HepG2 (cell line): ENCODE measurements around the gene CPVL. TPM values are rescaled to one million over a fixed set of nuclear protein-coding genes. Genes with fewer than 3 reads are reported as not detected.

ENCODE experiments used
- AKAP8 ChIP-seq: sonication (generic); formaldehyde crosslinking; IDR thresholded peaks from 2 replicates; pipeline ENCODE4 v1.5.1; 2020; ENCODE audit warnings: mild to moderate bottlenecking, missing genetic modification reagents
- CENPT ChIP-seq: sonication (generic); formaldehyde crosslinking; IDR thresholded peaks from 2 replicates; pipeline ENCODE4 v1.8.0; 2022; ENCODE audit warnings: low read depth, mild to moderate bottlenecking, moderate library complexity, missing genetic modification reagents
- FOSL1 ChIP-seq: sonication (generic); formaldehyde crosslinking; IDR thresholded peaks from 2 replicates; pipeline ENCODE4 v1.9.0; 2021; ENCODE audit warnings: missing genetic modification reagents, borderline replicate concordance
- HDAC6 ChIP-seq: fragments of 200-600 bp; sonication (generic); IDR thresholded peaks from 2 replicates; pipeline ENCODE4 v1.7.0; 2017; ENCODE audit warnings: mild to moderate bottlenecking, antibody characterized with exemption, low read length, low read depth
- HHEX ChIP-seq: IDR thresholded peaks from 2 replicates; pipeline ENCODE4 v1.6.1; 2016; ENCODE audit warnings: control low read depth
- HMGA1 ChIP-seq: sonication (generic); formaldehyde crosslinking; conservative IDR thresholded peaks from 2 replicates; pipeline ENCODE4 v1.4.0; 2020; ENCODE audit warnings: missing genetic modification reagents
- IKZF1 ChIP-seq: fragments of 450-650 bp; IDR thresholded peaks from 2 replicates; pipeline ENCODE4 v1.7.1; 2016
- MIXL1 ChIP-seq: IDR thresholded peaks from 2 replicates; pipeline ENCODE4 v1.6.1; 2016
- MXD4 ChIP-seq: IDR thresholded peaks from 2 replicates; pipeline ENCODE4 v1.6.1; 2016; ENCODE audit warnings: mild to moderate bottlenecking, missing biosample characterization, missing genetic modification reagents
- RARG ChIP-seq: sonication (generic); formaldehyde crosslinking; IDR thresholded peaks from 2 replicates; pipeline ENCODE4 v1.4.0; 2020; ENCODE audit warnings: low read depth, mild to moderate bottlenecking, missing genetic modification reagents
- RFXANK ChIP-seq: IDR thresholded peaks from 2 replicates; pipeline ENCODE4 v1.6.1; 2016
- SMARCC2 ChIP-seq: fragments of 450-650 bp; IDR thresholded peaks from 2 replicates; pipeline ENCODE4 v1.6.1; 2017; ENCODE audit warnings: antibody characterized with exemption, mild to moderate bottlenecking
- XRCC5 ChIP-seq: fragments of 200-400 bp; formaldehyde crosslinking; optimal IDR thresholded peaks from 2 replicates; pipeline ENCODE3; 2017; ENCODE audit warnings: mild to moderate bottlenecking, low read length
- ZNF124 ChIP-seq: sonication (generic); formaldehyde crosslinking; IDR thresholded peaks from 2 replicates; pipeline ENCODE4 v1.4.0; 2020; ENCODE audit warnings: missing genetic modification reagents
- ZNF160 ChIP-seq: sonication (generic); formaldehyde crosslinking; IDR thresholded peaks from 2 replicates; pipeline ENCODE4 v1.8.0; 2022; ENCODE audit warnings: mild to moderate bottlenecking, inconsistent platforms, missing genetic modification reagents
- ZNF17 ChIP-seq: sonication (generic); formaldehyde crosslinking; IDR thresholded peaks from 2 replicates; pipeline ENCODE4 v1.5.0; 2020; ENCODE audit warnings: mild to moderate bottlenecking, missing genetic modification reagents
- ZNF468 ChIP-seq: sonication (generic); formaldehyde crosslinking; IDR thresholded peaks from 2 replicates; pipeline ENCODE4 v1.8.0; 2022; ENCODE audit warnings: mild to moderate bottlenecking, moderate library complexity, missing genetic modification reagents
- ZNF547 ChIP-seq: sonication (generic); formaldehyde crosslinking; IDR thresholded peaks from 2 replicates; pipeline ENCODE4 v1.5.1; 2020; ENCODE audit warnings: mild to moderate bottlenecking, missing genetic modification reagents
- ZNF558 ChIP-seq: sonication (generic); formaldehyde crosslinking; IDR thresholded peaks from 2 replicates; pipeline ENCODE4 v1.9.0; 2022; ENCODE audit warnings: mild to moderate bottlenecking, missing genetic modification reagents, borderline replicate concordance
- ZNF709 ChIP-seq: sonication (generic); formaldehyde crosslinking; IDR thresholded peaks from 2 replicates; pipeline ENCODE4 v1.5.0; 2020; ENCODE audit warnings: mild to moderate bottlenecking, missing genetic modification reagents
- ZNF788 ChIP-seq: sonication (generic); formaldehyde crosslinking; IDR thresholded peaks from 2 replicates; pipeline ENCODE4 v1.5.0; 2020; ENCODE audit warnings: mild to moderate bottlenecking, missing genetic modification reagents, borderline replicate concordance
- polyA plus RNA-seq, 8 experiments: library from polyadenylated mRNA; depleted of rRNA in 3 of 8; stranded (reverse) in 7 of 8; unstranded in 1 of 8; fragments of >200 nt; fragmentation: Illumina TruSeq in 4 of 8; extraction: Trizol in 4 of 8; gene quantifications; 2 replicates each; pipeline versions ENCODE4 v1.2.1 to v1.2.3, GENCODE V29; 2011 to 2016; ENCODE audit warnings: low read depth in 4 of 8, missing spikeins in 1 of 8, mixed read lengths in 1 of 8; ENCODE audit not compliant: insufficient read depth in 1 of 8
- total RNA-seq, 5 experiments: library from RNA; depleted of rRNA; stranded (reverse); fragments of >200 nt; fragmentation: Illumina TruSeq; extraction: Trizol; gene quantifications; 2 replicates each; pipeline ENCODE4 v1.2.3, GENCODE V29; 2016; ENCODE audit warnings: low read depth in 1 of 5
- TF ChIP-seq, protein P1 (sequence below): sonication (generic); formaldehyde crosslinking; IDR thresholded peaks from 2 replicates; pipeline ENCODE4 v1.5.0; 2020; ENCODE audit warnings: missing genetic modification reagents, mild to moderate bottlenecking, borderline replicate concordance
- TF ChIP-seq, protein P2 (sequence below): sonication (generic); formaldehyde crosslinking; IDR thresholded peaks from 2 replicates; pipeline ENCODE4 v1.5.0; 2020; ENCODE audit warnings: mild to moderate bottlenecking, missing genetic modification reagents

Gene CPVL
- total and polyA plus RNA-seq, 2 of the 13 experiments (the other 11 are each of a cell fraction or from before 2014, with no cell fraction given) = 59.2 to 294 TPM

DNA sequence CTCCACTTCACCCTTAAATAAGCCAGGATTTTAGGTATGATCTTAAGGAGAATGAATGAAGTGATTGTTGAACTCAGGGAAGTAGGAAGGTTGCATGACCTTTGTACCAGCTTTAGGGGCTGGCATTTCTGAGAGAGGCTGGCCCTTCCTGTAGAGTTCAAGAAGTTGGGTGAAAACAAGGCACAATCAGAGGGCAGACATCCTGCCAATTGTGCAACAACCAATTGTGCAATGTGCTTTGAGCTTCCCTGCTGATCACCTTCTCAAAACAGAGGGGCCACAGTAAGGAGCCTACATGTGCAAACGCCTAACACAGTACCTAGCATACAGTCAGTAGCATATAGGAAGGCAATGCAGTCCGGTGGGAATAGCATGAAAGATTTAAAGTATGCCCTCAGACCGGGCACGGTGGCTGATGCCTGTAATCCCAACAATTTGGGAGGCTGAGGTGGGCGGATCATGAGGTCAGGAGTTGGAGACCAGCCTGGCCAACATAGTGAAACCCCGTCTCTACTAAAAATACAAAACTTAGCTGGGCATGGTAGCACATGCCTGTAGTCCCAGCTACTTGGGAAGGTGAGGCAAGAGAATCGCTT lies 5.4 kb downstream of the CPVL start (continued):
- TF ChIP-seq ZNF558 (CRISPR knock-in tag) (no peak), ZNF17 (CRISPR knock-in tag) (no peak), XRCC5 (peak; percentile 56), ZNF547 (peak; percentile 44; the same call in 1 of the 2 replicates), HHEX (CRISPR knock-in tag) (peak; percentile 70), ZNF709 (CRISPR knock-in tag) (0 out of 2 replicates have a peak, but pooled peaks have one; percentile 59), RARG (no peak), ZNF468 (no peak), ZNF160 (CRISPR knock-in tag) (no peak; the same call in 1 of the 2 replicates), AKAP8 (CRISPR knock-in tag) (no peak), ZNF788 (CRISPR knock-in tag) (peak; percentile 95; the same call in 1 of the 2 replicates), SMARCC2 (no peak), ZNF124 (CRISPR knock-in tag) (no peak), RFXANK (CRISPR knock-in tag) (0 out of 2 replicates have a peak, but pooled peaks have one; percentile 73), CENPT (CRISPR knock-in tag) (no peak), IKZF1 (no peak), MIXL1 (peak; percentile 89), MXD4 (CRISPR knock-in tag) (no peak), HMGA1 (CRISPR knock-in tag) (no peak), HDAC6 (no peak), FOSL1 (0 out of 2 replicates have a peak, but pooled peaks have one; percentile 17)
- TF ChIP-seq, protein P1, sequence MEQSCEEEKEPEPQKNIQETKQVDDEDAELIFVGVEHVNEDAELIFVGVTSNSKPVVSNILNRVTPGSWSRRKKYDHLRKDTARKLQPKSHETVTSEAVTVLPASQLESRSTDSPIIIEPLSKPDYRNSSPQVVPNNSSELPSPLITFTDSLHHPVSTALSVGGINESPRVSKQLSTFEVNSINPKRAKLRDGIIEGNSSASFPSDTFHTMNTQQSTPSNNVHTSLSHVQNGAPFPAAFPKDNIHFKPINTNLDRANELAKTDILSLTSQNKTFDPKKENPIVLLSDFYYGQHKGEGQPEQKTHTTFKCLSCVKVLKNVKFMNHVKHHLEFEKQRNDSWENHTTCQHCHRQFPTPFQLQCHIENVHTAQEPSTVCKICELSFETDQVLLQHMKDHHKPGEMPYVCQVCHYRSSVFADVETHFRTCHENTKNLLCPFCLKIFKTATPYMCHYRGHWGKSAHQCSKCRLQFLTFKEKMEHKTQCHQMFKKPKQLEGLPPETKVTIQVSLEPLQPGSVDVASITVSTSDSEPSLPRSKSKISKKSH (CRISPR knock-in tag) = no peak
- TF ChIP-seq, protein P2, sequence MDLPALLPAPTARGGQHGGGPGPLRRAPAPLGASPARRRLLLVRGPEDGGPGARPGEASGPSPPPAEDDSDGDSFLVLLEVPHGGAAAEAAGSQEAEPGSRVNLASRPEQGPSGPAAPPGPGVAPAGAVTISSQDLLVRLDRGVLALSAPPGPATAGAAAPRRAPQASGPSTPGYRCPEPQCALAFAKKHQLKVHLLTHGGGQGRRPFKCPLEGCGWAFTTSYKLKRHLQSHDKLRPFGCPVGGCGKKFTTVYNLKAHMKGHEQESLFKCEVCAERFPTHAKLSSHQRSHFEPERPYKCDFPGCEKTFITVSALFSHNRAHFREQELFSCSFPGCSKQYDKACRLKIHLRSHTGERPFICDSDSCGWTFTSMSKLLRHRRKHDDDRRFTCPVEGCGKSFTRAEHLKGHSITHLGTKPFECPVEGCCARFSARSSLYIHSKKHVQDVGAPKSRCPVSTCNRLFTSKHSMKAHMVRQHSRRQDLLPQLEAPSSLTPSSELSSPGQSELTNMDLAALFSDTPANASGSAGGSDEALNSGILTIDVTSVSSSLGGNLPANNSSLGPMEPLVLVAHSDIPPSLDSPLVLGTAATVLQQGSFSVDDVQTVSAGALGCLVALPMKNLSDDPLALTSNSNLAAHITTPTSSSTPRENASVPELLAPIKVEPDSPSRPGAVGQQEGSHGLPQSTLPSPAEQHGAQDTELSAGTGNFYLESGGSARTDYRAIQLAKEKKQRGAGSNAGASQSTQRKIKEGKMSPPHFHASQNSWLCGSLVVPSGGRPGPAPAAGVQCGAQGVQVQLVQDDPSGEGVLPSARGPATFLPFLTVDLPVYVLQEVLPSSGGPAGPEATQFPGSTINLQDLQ = peak; percentile 93
